SW 1271 (cell line): Measurements from ENCODE around the gene C13orf42.

Experiments used
- DNase-seq, 2 experiments: peaks; one replicate each; lab custom pipeline; 2025; lab: John Stamatoyannopoulos, UW

Gene C13orf42

GRCh38 chr13:51065372-51066090 lies 45.5 kb downstream of the C13orf42 start:
- no peak for DNase-seq

DNA sequence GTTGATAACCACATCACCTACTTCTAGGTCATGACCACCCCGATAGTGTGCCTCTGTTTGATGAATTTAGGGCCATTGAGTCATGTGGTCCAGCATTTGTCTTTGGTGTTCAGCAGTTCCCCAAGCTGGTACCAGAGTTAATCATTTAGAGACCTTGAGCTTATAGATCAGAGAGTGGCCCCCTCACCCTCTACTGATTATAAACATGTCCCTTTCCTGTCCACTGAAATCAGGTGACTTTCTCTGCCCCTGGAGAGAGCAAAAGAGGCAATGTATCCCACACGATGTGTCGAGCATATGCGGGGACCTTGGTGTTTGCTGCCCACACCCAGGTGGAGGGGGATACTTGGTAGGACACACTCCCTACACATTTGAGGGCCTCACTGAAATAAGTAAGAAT lies 46.3 kb downstream of the C13orf42 start:
- no peak for DNase-seq

- DNase-seq = no peak
These were observed 47.2 kb downstream of the C13orf42 start for GRCh38 chr13:51063909-51064308.

GRCh38 chr13:51058461-51059167 lies 52.5 kb downstream of the C13orf42 start:
- no peak for DNase-seq

GRCh38 chr13:51057906-51058305 lies 53.2 kb downstream of the C13orf42 start:
- DNase-seq = no peak

DNA sequence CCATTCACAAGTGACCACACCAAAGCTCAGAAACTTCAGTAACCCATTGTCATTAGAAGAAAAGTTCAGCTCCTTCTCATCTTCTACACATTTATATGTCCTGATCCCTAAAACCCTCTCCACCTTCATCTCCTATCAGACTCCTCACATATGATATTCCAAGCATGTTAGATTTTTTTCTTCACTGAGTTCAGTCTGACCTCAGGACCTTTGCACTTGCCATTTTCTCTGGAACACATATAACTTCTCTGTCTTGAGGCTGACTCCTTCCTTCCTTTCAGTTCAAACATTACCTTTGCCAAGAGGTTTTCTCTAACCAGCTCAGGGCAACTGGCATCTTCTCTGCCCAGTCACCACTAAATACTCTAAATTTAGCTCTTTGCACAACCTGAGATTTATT lies 54.1 kb downstream of the C13orf42 start:
- DNase-seq = no peak

GRCh38 chr13:51052581-51052980 lies 58.5 kb downstream of the C13orf42 start:
- DNase-seq = no peak

DNA sequence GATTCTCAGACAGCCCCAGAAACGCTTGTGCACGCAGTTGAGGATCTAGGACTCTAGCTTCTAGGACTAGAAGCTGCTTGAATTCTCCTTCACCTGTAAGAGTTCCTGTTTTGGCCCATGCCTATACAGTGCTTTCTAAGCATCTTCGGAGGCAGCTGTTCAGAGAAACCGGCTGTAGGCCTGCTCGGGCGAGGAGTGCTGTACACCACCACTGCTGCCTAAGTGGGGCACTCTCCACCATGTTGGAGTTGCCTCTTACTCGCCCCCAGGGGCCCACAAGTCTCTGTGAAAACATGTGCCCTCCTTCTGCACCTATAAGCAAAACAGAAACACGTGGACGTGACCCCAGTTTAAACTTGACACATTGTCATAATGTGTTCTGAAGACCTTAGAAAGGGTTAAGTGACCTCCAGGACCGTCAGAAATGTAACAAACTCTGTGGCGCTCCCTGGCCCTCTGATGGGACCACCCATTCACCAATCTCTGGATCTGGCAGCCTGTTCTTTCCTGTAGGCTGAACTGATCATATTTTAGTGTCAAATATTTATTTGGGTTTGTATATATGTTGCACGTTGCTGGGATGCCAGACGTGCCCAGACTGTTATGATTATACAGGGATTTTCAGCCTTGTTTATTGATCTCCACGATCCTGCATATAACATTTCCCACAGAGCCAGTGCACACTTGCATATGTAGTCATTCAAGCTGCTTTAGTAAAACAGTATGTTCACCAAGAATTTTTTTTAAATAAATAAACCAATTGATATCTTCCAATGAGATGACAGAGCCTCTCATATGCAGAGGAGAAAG lies 60.8 kb downstream of the C13orf42 start:
- DNase-seq = no peak

DNA sequence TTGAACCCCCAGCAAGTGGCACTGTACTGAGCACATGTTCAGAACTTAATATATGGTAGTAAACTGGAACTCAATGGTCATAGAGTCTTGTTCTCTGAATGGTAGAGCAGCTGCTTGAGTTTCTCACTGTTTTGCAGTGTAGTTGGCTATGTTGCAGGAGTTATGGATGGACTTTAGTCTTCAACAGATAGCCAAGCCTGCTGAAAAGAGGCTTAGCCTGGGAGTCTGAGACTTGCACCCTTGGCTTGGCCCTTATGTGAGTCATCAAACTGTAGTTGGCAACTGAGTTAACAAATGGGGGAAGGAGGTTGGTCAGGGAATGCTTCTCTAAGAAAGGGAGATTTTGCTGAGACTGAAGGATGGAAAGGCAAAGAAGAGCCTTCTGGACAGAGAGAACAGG lies 62.5 kb downstream of the C13orf42 start:
- no peak for DNase-seq

DNA sequence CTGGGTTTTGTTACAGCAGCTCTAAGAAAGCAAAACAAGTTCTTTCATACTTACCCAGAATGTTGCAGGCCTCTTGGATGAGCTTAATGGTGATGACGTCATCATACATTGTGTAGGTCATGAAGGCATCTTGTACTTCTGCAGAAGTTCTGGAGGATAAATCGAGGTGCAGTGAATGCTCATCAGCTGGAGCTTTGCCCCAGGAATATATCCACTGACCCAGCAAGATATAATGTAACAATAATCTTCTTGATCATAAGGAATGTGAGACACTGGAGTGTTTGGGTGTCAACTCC lies 63.0 kb downstream of the C13orf42 start:
- no peak for DNase-seq

- no peak for DNase-seq
These were observed 63.5 kb downstream of the C13orf42 start for GRCh38 chr13:51047434-51048165.

DNA sequence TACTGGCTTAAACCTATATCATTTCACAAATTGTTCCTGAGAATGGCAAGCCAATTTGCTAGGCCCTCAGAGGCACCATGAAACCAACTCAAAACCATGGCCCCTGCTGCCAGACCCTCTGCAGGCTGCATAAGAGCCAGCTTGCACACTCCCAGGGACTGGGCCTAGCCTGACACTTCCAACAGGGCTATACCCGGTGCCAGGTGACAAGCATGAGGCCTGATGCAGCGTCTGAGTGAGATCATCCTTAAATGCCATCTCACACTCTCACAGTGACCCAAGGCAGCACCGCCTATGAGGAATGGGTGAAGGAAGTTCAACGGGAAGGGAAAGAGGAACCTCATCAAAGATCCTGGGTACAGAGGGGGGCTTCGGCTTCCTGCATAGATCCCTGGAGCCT lies 65.6 kb downstream of the C13orf42 start:
- DNase-seq = no peak

DNA sequence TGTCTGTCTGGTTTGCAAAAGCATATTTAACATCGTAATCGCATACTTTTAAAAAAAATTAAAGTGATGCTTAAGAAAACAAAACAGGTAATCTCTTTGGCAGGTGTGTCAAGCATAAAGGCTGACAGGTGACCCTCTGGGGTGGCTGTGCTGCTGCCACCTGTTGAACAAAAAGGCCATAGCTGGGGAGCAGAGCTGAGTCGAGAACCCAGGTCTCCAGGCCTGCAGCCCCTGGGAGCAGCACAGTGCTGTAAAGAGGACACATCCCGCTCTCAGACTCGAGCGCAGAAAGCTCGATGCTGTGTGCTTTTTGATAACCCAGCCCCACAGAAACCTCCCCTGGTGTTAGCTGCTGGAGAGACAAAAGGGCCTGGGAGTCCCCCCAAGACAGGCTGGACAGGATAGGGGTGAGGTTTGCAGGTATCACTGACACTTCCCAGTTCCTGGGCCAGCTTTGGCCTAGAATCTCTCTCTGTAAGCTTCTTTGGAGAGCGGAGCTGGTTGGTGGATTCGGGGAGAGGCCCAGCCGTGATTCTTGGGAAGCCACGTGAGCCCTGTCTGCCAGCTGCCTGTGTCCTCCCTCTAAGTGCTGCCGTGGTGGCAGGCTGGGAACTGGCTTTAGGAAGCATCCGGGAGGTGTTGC lies 66.9 kb downstream of the C13orf42 start:
- DNase-seq = no peak

GRCh38 chr13:51043310-51043709 lies 67.8 kb downstream of the C13orf42 start:
- DNase-seq = no peak

GRCh38 chr13:51041710-51042109 lies 69.4 kb downstream of the C13orf42 start:
- no peak for DNase-seq

GRCh38 chr13:51041126-51041525 lies 69.9 kb downstream of the C13orf42 start:
- DNase-seq = no peak

- no peak for DNase-seq
These were observed 70.6 kb downstream of the C13orf42 start for GRCh38 chr13:51040431-51040830.

- DNase-seq = no peak
These were observed 74.7 kb downstream of the C13orf42 start for GRCh38 chr13:51036418-51036817.

GRCh38 chr13:51035978-51036377 lies 75.1 kb downstream of the C13orf42 start:
- no peak for DNase-seq

DNA sequence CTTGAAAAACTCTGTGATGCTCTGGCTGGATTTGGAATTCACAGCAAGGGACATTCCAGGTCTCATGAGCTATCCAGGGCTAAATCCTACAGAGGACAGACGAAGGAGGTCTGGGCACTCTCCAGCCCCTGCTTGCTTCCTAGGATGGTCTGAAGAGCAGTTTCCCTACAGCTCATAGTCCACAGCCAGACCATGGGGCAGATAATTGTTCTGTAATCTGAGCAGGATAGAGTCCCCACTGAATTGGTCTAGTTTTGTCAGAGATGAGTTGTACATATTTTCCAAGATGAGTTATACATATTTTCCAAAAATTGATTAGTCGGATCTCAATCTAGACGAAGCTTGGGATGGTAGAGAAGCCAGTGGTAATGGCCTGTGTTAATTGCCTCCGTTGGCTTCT lies 75.6 kb downstream of the C13orf42 start:
- DNase-seq = no peak

- no peak for DNase-seq
These were observed 76.2 kb downstream of the C13orf42 start for GRCh38 chr13:51034906-51035305.
